Caco-2 (cell line): Measurements from ENCODE around the gene FDXACB1. TPM values are rescaled to one million over a fixed set of nuclear protein-coding genes. Genes with fewer than 3 reads are reported as not detected.

ENCODE experiments used
- BruUV-seq: library from RNA; stranded (reverse); fragments of 400-500 nt; replicated peaks from 2 replicates; lab custom pipeline; 2021; lab: Mats Ljungman, UMichigan
- CTCF ChIA-PET: fragments of 300-600 bp; sonication (Branson Sonifier 250); formaldehyde crosslinking; loops from one replicate; lab custom pipeline; 2022; ENCODE audit warnings: antibody characterized with exemption; lab: Charles Lee
- POLR2A ChIA-PET: fragments of 300-600 bp; sonication (Branson Sonifier 250); formaldehyde crosslinking; loops from one replicate; lab custom pipeline; 2022; ENCODE audit warnings: antibody characterized with exemption; lab: Charles Lee
- DNase-seq, 2 experiments: peaks; one replicate each; pipeline versions ENCODE4 v3.0.0 to v3.0.0-alpha.2; 2020 to 2022
- H3K27me3 ChIP-seq: replicated peaks from 2 replicates; pipeline ENCODE4 v1.6.0; 2011; ENCODE audit warnings: low read length; ENCODE audit not compliant: control insufficient read depth, insufficient read depth
- H3K36me3 ChIP-seq: 2 replicates; pipeline ENCODE4 v1.5.1; 2011; ENCODE audit warnings: low read length; ENCODE audit not compliant: control insufficient read depth, insufficient read depth
- H3K4me1 ChIP-seq: fragments of 250-450 bp; sonication (Bioruptor Pico); 2 replicates; pipeline ENCODE4 v1.5.1; 2020; ENCODE audit warnings: mild to moderate bottlenecking
- H3K4me3 ChIP-seq: 2 replicates; pipeline ENCODE4 v1.5.1; 2011; ENCODE audit warnings: low read depth, mild to moderate bottlenecking, control low read depth, low read length
- H3K9me3 ChIP-seq: fragments of 250-450 bp; sonication (Bioruptor Pico); 2 replicates; pipeline ENCODE4 v1.5.1; 2020; ENCODE audit warnings: mild to moderate bottlenecking, moderate library complexity
- H3K27ac Mint-ChIP-seq: one replicate; pipeline ENCODE4 v1.8.0; 2022; ENCODE audit warnings: mixed read lengths; ENCODE audit not compliant: unreplicated experiment
- H3K27me3 Mint-ChIP-seq: one replicate; pipeline ENCODE4 v1.8.0; 2022; ENCODE audit warnings: mixed read lengths; ENCODE audit not compliant: insufficient read depth, unreplicated experiment
- H3K36me3 Mint-ChIP-seq: one replicate; pipeline ENCODE4 v1.8.0; 2022; ENCODE audit warnings: mild to moderate bottlenecking, mixed read lengths; ENCODE audit not compliant: insufficient read depth, unreplicated experiment
- H3K4me1 Mint-ChIP-seq: one replicate; pipeline ENCODE4 v1.8.0; 2022; ENCODE audit warnings: low read depth, mixed read lengths; ENCODE audit not compliant: unreplicated experiment
- H3K4me3 Mint-ChIP-seq: one replicate; pipeline ENCODE4 v1.8.0; 2022; ENCODE audit warnings: mild to moderate bottlenecking, moderate library complexity, mixed read lengths; ENCODE audit not compliant: unreplicated experiment
- H3K9me3 Mint-ChIP-seq: one replicate; pipeline ENCODE4 v1.8.0; 2022; ENCODE audit warnings: mixed read lengths; ENCODE audit not compliant: unreplicated experiment
- CTCF ChIP-seq, 2 experiments: fragments of 200-600 bp in 1 of 2; IDR thresholded peaks; 1 replicate in 1 of 2; 2 replicates in 1 of 2; pipeline versions ENCODE4 v1.5.1 to v1.8.0; 2011 to 2022; ENCODE audit warnings: antibody characterized with exemption in 1 of 2, control low read depth in 1 of 2, inconsistent platforms in 1 of 2, low read depth in 1 of 2, low read length in 1 of 2, mild to moderate bottlenecking in 1 of 2, moderate library complexity in 1 of 2; ENCODE audit not compliant: insufficient read depth in 1 of 2, severe bottlenecking in 1 of 2, unreplicated experiment in 1 of 2
- intact Hi-C: fragments of 100-400 bp; cut with micrococcal nuclease; formaldehyde crosslinking; loops from one replicate; pipeline ENCODE4 v1.10.0; 2022; ENCODE audit not compliant: unreplicated experiment
- total RNA-seq: library from RNA; stranded (reverse); gene quantifications from 2 replicates; pipeline ENCODE4 v1.2.3, GENCODE V29; 2022

FDXACB1 gene
- total RNA-seq, 1 experiment from 2014 or later, result 4.7 TPM

DNA sequence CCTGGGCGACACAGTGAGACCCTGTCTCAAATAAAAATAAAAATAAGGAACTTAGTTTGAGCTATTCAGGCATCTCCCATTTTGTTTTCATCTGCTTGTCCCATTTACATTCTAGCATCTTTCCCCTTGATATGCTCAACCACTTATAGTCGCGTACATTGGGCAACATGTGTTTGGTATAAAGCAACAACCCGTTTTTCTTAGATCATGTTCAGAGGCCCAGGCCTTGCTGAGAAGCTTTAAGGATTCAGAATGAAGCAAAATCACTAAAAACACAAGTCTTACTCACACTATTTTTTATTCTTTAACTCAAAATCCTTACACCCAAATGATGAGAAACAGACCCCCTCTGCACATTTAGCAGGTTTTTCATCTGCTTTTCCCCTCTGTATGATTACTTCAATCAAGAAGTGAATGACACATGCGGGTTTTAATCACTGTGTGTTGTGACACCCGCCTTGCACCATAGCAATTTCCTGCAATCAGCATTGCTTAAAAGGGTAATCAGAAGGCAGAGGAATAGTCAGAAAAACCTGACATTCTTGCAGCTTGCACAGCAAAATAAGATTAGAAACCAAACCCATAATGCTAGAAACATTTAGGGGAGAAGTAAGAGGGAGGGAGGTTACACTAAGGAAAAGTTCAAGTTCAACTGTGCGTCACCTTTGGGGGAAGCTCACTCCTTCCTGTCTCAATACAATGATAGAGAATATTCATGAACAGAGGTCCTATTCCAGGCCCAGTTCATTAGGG is 33.5 kb downstream of the FDXACB1 start:
- CTCF ChIA-PET, result interaction anchor here (0.8 to 1.8 kb wide), 3 partner anchors 11 to 79 kb away, joined by 3 to 5 read pairs (median 5); partner anchors contain the start of gene PPP2R1B
- no peak overlapping the region for H3K4me3 Mint-ChIP-seq
- no TSS peak for BruUV-seq
- no peaks in the 10 kb centered on the region for H3K27me3 Mint-ChIP-seq
- Histone ChIP-seq H3K27me3 (no peaks in the 10 kb centered on the region), H3K4me1 (peaks cover 8% of the 10 kb centered on the region), H3K4me3 (no peak overlapping the region), H3K36me3 (peaks cover 2% of the 10 kb centered on the region; the same call in 1 of the 2 replicates), H3K9me3 (no peaks in the 10 kb centered on the region)
- no peaks in the 10 kb centered on the region for H3K9me3 Mint-ChIP-seq
- peaks cover 9% of the 10 kb centered on the region for H3K4me1 Mint-ChIP-seq
- intact Hi-C loops, result no loop called here
- POLR2A ChIA-PET, result interaction anchor here (0.9 kb wide), 1 partner anchor 222 kb away, joined by 3 read pairs; no protein-coding TSS in a partner anchor
- H3K27ac Mint-ChIP-seq, result no peak overlapping the region
- TF ChIP-seq CTCF (IDR thresholded peaks at IDR 0.05; ENCODE audit: insufficient read depth in 1 of 2, low read depth in 1 of 2, low read length in 1 of 2, severe bottlenecking in 1 of 2, unreplicated experiment in 1 of 2), result no peak
- no peak for DNase-seq
- H3K36me3 Mint-ChIP-seq, result peaks cover 9% of the 10 kb centered on the region

DNA sequence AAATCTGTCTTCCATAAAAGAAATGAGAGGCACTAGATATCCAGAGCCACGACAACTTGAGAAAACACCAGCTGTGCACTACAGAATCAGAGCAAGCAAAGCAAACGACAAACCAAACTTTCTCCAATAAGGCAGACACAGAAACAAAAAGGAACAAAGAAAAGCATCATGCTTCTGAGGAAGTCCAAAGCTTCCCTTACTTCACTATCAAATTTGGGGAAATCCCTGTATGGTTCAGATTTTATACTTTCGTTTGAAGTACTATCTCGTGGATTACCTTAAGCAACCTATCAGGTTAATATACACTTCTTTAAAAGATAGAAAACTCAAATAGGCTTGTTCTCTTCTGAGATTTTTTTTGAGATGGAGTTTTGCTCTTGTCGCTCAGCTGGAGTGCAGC is 35.3 kb downstream of the FDXACB1 start:
- no peak overlapping the region for H3K27ac Mint-ChIP-seq
- ChIA-PET CTCF (no interaction called here), POLR2A (no interaction called here)
- Histone ChIP-seq H3K4me1 (peaks cover 16% of the 10 kb centered on the region), H3K36me3 (peaks cover 2% of the 10 kb centered on the region; the same call in 1 of the 2 replicates), H3K27me3 (no peaks in the 10 kb centered on the region), H3K9me3 (no peaks in the 10 kb centered on the region), H3K4me3 (no peak overlapping the region)
- H3K4me3 Mint-ChIP-seq, result no peak overlapping the region
- H3K27me3 Mint-ChIP-seq, result no peaks in the 10 kb centered on the region
- peaks cover 20% of the 10 kb centered on the region for H3K4me1 Mint-ChIP-seq
- no peak for DNase-seq
- H3K9me3 Mint-ChIP-seq, result no peaks in the 10 kb centered on the region
- no TSS peak for BruUV-seq
- H3K36me3 Mint-ChIP-seq, result peaks cover 5% of the 10 kb centered on the region
- intact Hi-C loops, result loop anchor here (5.0 kb wide), 1 partner anchor 126 kb away; no protein-coding TSS in a partner anchor
- TF ChIP-seq CTCF (IDR thresholded peaks at IDR 0.05; ENCODE audit: insufficient read depth in 1 of 2, low read depth in 1 of 2, low read length in 1 of 2, severe bottlenecking in 1 of 2, unreplicated experiment in 1 of 2), result no peak

- TF ChIP-seq CTCF (IDR thresholded peaks at IDR 0.05; ENCODE audit: insufficient read depth in 1 of 2, low read depth in 1 of 2, low read length in 1 of 2, severe bottlenecking in 1 of 2, unreplicated experiment in 1 of 2), result peak; percentile 96 to 98
- intact Hi-C loops, result loop anchor here (1.0 to 5.0 kb wide), 11 partner anchors 38 to 387 kb away; partner anchors contain the start of genes CFAP68, FDXACB1, PPP2R1B and SIK2
- Mint-ChIP-seq H3K27me3 (no peaks in the 10 kb centered on the region), H3K27ac (no peak overlapping the region), H3K36me3 (peaks cover 12% of the 10 kb centered on the region), H3K4me1 (peaks cover 20% of the 10 kb centered on the region), H3K4me3 (no peak overlapping the region), H3K9me3 (no peaks in the 10 kb centered on the region)
- DNase-seq, result peak; percentile 91 to 94
- ChIA-PET CTCF (interaction anchor here (0.5 to 2.5 kb wide), 13 partner anchors 18 to 386 kb away, joined by 3 to 16 read pairs (median 4); partner anchors contain the start of genes ALG9 and PPP2R1B), POLR2A (no interaction called here)
- H3K36me3 ChIP-seq, result peaks cover 4% of the 10 kb centered on the region; the same call in 1 of the 2 replicates
- peaks cover 19% of the 10 kb centered on the region for H3K4me1 ChIP-seq
- H3K27me3 ChIP-seq, result no peaks in the 10 kb centered on the region
- BruUV-seq, result no TSS peak
- H3K9me3 ChIP-seq, result no peaks in the 10 kb centered on the region
- H3K4me3 ChIP-seq, result no peak overlapping the region
Observed at GRCh38 chr11:111841370-111842053, 37.5 kb downstream of the FDXACB1 start.
